ENCODE measurements around the gene LIMS1.

The LIMS1 gene

GRCh38 chr2:108620656-108621055, 86.4 kb downstream of the LIMS1 start:
- TF ChIP-seq, protein P1, sequence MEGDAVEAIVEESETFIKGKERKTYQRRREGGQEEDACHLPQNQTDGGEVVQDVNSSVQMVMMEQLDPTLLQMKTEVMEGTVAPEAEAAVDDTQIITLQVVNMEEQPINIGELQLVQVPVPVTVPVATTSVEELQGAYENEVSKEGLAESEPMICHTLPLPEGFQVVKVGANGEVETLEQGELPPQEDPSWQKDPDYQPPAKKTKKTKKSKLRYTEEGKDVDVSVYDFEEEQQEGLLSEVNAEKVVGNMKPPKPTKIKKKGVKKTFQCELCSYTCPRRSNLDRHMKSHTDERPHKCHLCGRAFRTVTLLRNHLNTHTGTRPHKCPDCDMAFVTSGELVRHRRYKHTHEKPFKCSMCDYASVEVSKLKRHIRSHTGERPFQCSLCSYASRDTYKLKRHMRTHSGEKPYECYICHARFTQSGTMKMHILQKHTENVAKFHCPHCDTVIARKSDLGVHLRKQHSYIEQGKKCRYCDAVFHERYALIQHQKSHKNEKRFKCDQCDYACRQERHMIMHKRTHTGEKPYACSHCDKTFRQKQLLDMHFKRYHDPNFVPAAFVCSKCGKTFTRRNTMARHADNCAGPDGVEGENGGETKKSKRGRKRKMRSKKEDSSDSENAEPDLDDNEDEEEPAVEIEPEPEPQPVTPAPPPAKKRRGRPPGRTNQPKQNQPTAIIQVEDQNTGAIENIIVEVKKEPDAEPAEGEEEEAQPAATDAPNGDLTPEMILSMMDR (IDR thresholded peaks at IDR 0.05; ENCODE audit: insufficient read depth, low read depth, low read length, missing control alignments) = no peak
- DNase-seq (ENCODE audit: low read depth) = no peak
- H3K4me3 ChIP-seq (ENCODE audit: low read depth, low read length) = no peak overlapping the region

GRCh38 chr2:108621087-108621559, 86.9 kb downstream of the LIMS1 start:
- peak; percentile 88 for DNase-seq (ENCODE audit: low read depth)
- peak overlapping the region; percentile 1; the same call in 1 of the 2 replicates for H3K4me3 ChIP-seq (ENCODE audit: low read depth, low read length)
- TF ChIP-seq, protein P1 (IDR thresholded peaks at IDR 0.05; ENCODE audit: insufficient read depth, low read depth, low read length, missing control alignments) = no peak

GRCh38 chr2:108621687-108622681, 87.7 kb downstream of the LIMS1 start:
- no peak for DNase-seq (ENCODE audit: low read depth)
- TF ChIP-seq, protein P1 (IDR thresholded peaks at IDR 0.05; ENCODE audit: insufficient read depth, low read depth, low read length, missing control alignments) = no peak
- peak overlapping the region; percentile 1; the same call in 1 of the 2 replicates for H3K4me3 ChIP-seq (ENCODE audit: low read depth, low read length)

DNA sequence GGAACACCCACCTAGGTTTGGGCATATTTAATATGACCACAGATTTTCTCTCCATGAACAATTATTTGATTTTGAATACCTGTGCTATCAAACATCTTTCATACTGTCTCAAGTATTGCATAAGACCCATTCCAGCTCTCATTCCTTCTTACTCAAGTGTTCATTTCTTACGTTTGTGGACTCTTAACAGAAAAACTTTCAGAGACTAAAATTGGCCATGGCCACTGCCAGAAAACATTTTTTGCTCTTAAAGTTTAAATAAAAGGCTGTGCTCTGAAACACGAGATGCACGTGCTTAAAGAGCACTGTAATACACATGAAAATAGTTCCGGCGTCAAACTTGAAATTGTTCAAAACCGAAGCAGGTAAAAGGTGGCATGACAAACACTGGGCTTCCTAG, 89.3 kb downstream of the LIMS1 start:
- H3K4me3 ChIP-seq (ENCODE audit: low read depth, low read length) = no peak overlapping the region
- TF ChIP-seq, protein P1 (IDR thresholded peaks at IDR 0.05; ENCODE audit: insufficient read depth, low read depth, low read length, missing control alignments) = no peak
- DNase-seq (ENCODE audit: low read depth) = no peak

DNA sequence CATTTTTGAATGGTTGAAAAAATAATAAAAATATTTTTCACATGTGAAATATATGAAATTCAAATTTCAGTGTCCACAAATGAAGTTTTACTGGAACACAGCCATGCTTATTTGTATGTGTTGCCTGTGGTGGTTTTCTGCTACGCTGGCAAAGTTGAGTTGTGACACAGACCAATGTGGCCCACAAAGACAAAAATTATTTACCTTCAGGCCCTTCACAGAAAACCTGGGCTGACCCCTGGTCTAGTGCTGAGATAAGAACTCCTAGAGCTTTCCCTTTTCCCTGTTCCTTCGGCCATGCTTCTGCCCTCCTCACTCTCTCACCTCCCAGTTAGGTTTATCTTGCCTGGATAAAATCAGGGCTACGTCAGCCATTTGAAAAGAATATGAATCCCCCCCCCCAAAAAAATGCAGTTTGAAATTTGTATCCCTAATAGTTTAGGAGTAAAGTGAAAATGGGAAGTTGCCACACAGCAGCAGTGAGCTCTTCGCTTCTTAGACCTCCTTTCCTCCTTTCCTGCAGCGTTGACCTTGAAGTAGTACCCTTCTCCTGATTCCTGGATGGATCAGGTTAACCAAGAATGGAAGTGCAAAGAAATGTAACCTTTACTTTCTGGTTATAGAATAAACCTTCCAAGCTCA, 91.0 kb downstream of the LIMS1 start:
- TF ChIP-seq, protein P1 (IDR thresholded peaks at IDR 0.05; ENCODE audit: insufficient read depth, low read depth, low read length, missing control alignments) = no peak
- no peak for DNase-seq (ENCODE audit: low read depth)
- H3K4me3 ChIP-seq (ENCODE audit: low read depth, low read length) = no peak overlapping the region

- TF ChIP-seq, protein P1 (IDR thresholded peaks at IDR 0.05; ENCODE audit: insufficient read depth, low read depth, low read length, missing control alignments) = no peak
- H3K4me3 ChIP-seq (ENCODE audit: low read depth, low read length) = no peak overlapping the region
- DNase-seq (ENCODE audit: low read depth) = no peak
These were observed 91.5 kb downstream of the LIMS1 start for GRCh38 chr2:108625828-108626195.
